ENCODE measurements around the gene HNMT. TPM values are rescaled to one million over a fixed set of nuclear protein-coding genes. Genes with fewer than 3 reads are reported as not detected.

Gene HNMT
- total and polyA plus RNA-seq, 2 of the 13 experiments (the other 11 are each of a cell fraction or from before 2014, with no cell fraction given): 279 to 309 TPM

GRCh38 chr2:138032334-138032733 is 68.1 kb downstream of the HNMT start (continued):
- TF ChIP-seq ZBTB40 (IDR thresholded peaks at IDR 0.05): no peak
- no peak for TF ChIP-seq ZBTB40 (CRISPR knock-in tag; IDR thresholded peaks at IDR 0.05)
- TF ChIP-seq RCOR2 (CRISPR knock-in tag; IDR thresholded peaks at IDR 0.05): no peak
- TF ChIP-seq TBX2 (CRISPR knock-in tag; IDR thresholded peaks at IDR 0.05; ENCODE audit: borderline replicate concordance): peak; percentile 80
- no peak for TF ChIP-seq MBD4 (IDR thresholded peaks at IDR 0.05; ENCODE audit: borderline replicate concordance, low read length)
- TF ChIP-seq PITX1 (CRISPR knock-in tag; IDR thresholded peaks at IDR 0.05): peak; percentile 48; the same call in 1 of the 2 replicates
- TF ChIP-seq EP300 (IDR thresholded peaks at IDR 0.05; ENCODE audit: low read depth in 2 of 2, low read length in 2 of 2): peak in 1 of 2 experiments; percentile 36; a peak in 1 of 4 replicates
- no peak for TF ChIP-seq EP300 (CRISPR knock-in tag; IDR thresholded peaks at IDR 0.05; ENCODE audit: borderline replicate concordance)
- no peak for TF ChIP-seq ZNF841 (CRISPR knock-in tag; IDR thresholded peaks at IDR 0.05; ENCODE audit: borderline replicate concordance)
- peak; percentile 36; the same call in 1 of the 2 replicates for TF ChIP-seq ZMYM2 (CRISPR knock-in tag; IDR thresholded peaks at IDR 0.05)
- TF ChIP-seq TBX3 (IDR thresholded peaks at IDR 0.05; ENCODE audit: borderline replicate concordance): peak; percentile 40; the same call in 1 of the 2 replicates
- peak; percentile 73 to 86 for TF ChIP-seq NR2F1 (CRISPR knock-in tag; IDR thresholded peaks at IDR 0.05)
- no peak for TF ChIP-seq KAT7 (CRISPR knock-in tag; IDR thresholded peaks at IDR 0.05; ENCODE audit: borderline replicate concordance)
- TF ChIP-seq ELF3 (CRISPR knock-in tag; IDR thresholded peaks at IDR 0.05): no peak
- no peak for TF ChIP-seq POLR2AphosphoS2 (IDR thresholded peaks at IDR 0.05; ENCODE audit: low read depth, low read length)
- TF ChIP-seq HNF4A (CRISPR knock-in tag; IDR thresholded peaks at IDR 0.05): peak; percentile 44; the same call in 1 of the 2 replicates
- TF ChIP-seq SNAPC5 (CRISPR knock-in tag; IDR thresholded peaks at IDR 0.05; ENCODE audit: borderline replicate concordance): no peak
- TF ChIP-seq ZNF225 (CRISPR knock-in tag; IDR thresholded peaks at IDR 0.05): no peak
- TF ChIP-seq ZUFSP (CRISPR knock-in tag; IDR thresholded peaks at IDR 0.05; ENCODE audit: borderline replicate concordance): no peak
- peak; percentile 53 for TF ChIP-seq MAFF (IDR thresholded peaks at IDR 0.05; ENCODE audit: low read depth, low read length)

All from HepG2 (cell line).